Calu3 (cell line): ENCODE results near the gene NAAA. TPM values are rescaled to one million over a fixed set of nuclear protein-coding genes. Genes with fewer than 3 reads are reported as not detected.
A peak's percentile ranks its signal among the peaks of the same experiment; 100 is the strongest.

ENCODE experiments used
- BruUV-seq: library from RNA; stranded (reverse); fragments of 400-500 nt; replicated peaks from 2 replicates; lab custom pipeline; 2021; lab: Mats Ljungman, UMichigan
- CTCF ChIA-PET: fragments of 300-600 bp; sonication (Branson Sonifier 250); formaldehyde crosslinking; loops from one replicate; lab custom pipeline; 2022; ENCODE audit warnings: antibody characterized with exemption; lab: Charles Lee
- DNase-seq: peaks from one replicate; pipeline ENCODE4 v3.0.0; 2022
- H3K27ac Mint-ChIP-seq: one replicate; pipeline ENCODE4 v1.8.0; 2022; ENCODE audit warnings: mixed read lengths; ENCODE audit not compliant: unreplicated experiment
- H3K27me3 Mint-ChIP-seq: one replicate; pipeline ENCODE4 v1.8.0; 2022; ENCODE audit warnings: mixed read lengths; ENCODE audit not compliant: unreplicated experiment
- H3K36me3 Mint-ChIP-seq: one replicate; pipeline ENCODE4 v1.8.0; 2022; ENCODE audit warnings: mild to moderate bottlenecking, moderate library complexity, mixed read lengths; ENCODE audit not compliant: insufficient read depth, unreplicated experiment
- H3K4me1 Mint-ChIP-seq: one replicate; pipeline ENCODE4 v1.8.0; 2022; ENCODE audit warnings: mild to moderate bottlenecking, low read depth, mixed read lengths; ENCODE audit not compliant: unreplicated experiment
- H3K4me3 Mint-ChIP-seq: one replicate; pipeline ENCODE4 v1.8.0; 2022; ENCODE audit warnings: mild to moderate bottlenecking, low read depth, moderate library complexity, mixed read lengths; ENCODE audit not compliant: unreplicated experiment
- H3K9me3 Mint-ChIP-seq: one replicate; pipeline ENCODE4 v1.8.0; 2022; ENCODE audit warnings: low read depth, mixed read lengths; ENCODE audit not compliant: unreplicated experiment
- intact Hi-C: fragments of 100-400 bp; cut with micrococcal nuclease; formaldehyde crosslinking; loops from one replicate; pipeline ENCODE4 v1.10.0; 2022; ENCODE audit not compliant: unreplicated experiment
- total RNA-seq: library from RNA; stranded (reverse); gene quantifications from 2 replicates; pipeline ENCODE4 v1.2.3, GENCODE V29; 2022
- TF ChIP-seq, protein P1 (sequence below): fragments of 200-600 bp; IDR thresholded peaks from one replicate; pipeline ENCODE4 v1.8.0; 2022; ENCODE audit warnings: antibody characterized with exemption; ENCODE audit not compliant: unreplicated experiment

NAAA gene
- total RNA-seq, 1 experiment from 2014 or later, result 6.2 TPM

- H3K4me1 Mint-ChIP-seq, result no peaks in the 10 kb centered on the region
- intact Hi-C loops, result no loop called here
- H3K9me3 Mint-ChIP-seq, result no peaks in the 10 kb centered on the region
- TF ChIP-seq, protein P1, sequence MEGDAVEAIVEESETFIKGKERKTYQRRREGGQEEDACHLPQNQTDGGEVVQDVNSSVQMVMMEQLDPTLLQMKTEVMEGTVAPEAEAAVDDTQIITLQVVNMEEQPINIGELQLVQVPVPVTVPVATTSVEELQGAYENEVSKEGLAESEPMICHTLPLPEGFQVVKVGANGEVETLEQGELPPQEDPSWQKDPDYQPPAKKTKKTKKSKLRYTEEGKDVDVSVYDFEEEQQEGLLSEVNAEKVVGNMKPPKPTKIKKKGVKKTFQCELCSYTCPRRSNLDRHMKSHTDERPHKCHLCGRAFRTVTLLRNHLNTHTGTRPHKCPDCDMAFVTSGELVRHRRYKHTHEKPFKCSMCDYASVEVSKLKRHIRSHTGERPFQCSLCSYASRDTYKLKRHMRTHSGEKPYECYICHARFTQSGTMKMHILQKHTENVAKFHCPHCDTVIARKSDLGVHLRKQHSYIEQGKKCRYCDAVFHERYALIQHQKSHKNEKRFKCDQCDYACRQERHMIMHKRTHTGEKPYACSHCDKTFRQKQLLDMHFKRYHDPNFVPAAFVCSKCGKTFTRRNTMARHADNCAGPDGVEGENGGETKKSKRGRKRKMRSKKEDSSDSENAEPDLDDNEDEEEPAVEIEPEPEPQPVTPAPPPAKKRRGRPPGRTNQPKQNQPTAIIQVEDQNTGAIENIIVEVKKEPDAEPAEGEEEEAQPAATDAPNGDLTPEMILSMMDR, result peak; percentile 28
- H3K27me3 Mint-ChIP-seq, result peaks cover 2% of the 10 kb centered on the region
- no peak overlapping the region for H3K27ac Mint-ChIP-seq
- DNase-seq, result peak; percentile 12
- no TSS peak for BruUV-seq
- CTCF ChIA-PET, result interaction anchor here (0.9 to 1.2 kb wide), 3 partner anchors 14 to 191 kb away, joined by 3 to 4 read pairs (median 4); no protein-coding TSS in a partner anchor
- H3K4me3 Mint-ChIP-seq, result no peak overlapping the region
- no peaks in the 10 kb centered on the region for H3K36me3 Mint-ChIP-seq
Observed at GRCh38 chr4:75895744-75896314, 45.0 kb downstream of the NAAA start.

DNA sequence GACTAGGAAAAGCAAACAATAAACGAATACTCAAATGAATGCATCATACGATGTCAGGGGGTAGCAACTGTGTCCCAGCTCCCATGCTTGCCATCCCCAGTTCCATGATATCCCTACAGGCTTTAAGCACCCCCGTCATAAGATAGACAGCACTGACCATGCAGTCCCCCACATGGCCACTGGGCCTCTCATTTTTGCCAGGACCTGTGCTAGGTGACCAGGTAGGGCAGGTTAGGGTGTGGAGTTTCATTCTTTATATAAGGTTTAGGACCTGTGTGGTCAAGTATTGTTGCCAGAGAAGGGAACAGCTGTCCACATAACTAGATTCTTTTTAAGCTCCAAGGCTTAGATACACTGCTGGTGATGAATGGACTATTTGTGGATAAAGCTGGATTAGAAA lies 48.3 kb downstream of the NAAA start:
- intact Hi-C loops, result no loop called here
- Mint-ChIP-seq H3K27ac (no peak overlapping the region), H3K36me3 (no peaks in the 10 kb centered on the region), H3K4me3 (no peak overlapping the region), H3K27me3 (peaks cover 34% of the 10 kb centered on the region), H3K4me1 (no peaks in the 10 kb centered on the region), H3K9me3 (no peaks in the 10 kb centered on the region)
- CTCF ChIA-PET, result no interaction called here
- no TSS peak for BruUV-seq
- peak; percentile 27 for DNase-seq
- TF ChIP-seq, protein P1, result no peak

DNA sequence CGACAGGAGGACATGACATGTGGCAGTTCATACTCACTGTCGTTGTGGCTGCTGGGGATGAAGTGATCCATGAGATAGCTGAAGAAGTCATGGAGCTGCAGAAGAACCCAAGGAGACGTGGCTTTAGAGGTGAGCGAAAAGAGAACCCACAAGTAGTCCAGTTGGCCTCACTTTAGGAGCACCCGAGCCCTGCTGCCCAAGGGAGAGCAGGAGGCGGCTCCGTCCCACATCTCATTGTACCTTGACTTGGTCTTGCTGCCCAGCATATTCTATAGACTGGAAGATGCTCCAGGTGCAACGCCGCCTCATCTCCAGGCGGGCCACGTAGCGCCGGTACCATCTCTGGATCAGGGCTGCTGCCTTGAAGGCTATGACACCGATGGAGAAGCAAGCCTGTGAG lies 49.2 kb downstream of the NAAA start:
- BruUV-seq, result no TSS peak

DNA sequence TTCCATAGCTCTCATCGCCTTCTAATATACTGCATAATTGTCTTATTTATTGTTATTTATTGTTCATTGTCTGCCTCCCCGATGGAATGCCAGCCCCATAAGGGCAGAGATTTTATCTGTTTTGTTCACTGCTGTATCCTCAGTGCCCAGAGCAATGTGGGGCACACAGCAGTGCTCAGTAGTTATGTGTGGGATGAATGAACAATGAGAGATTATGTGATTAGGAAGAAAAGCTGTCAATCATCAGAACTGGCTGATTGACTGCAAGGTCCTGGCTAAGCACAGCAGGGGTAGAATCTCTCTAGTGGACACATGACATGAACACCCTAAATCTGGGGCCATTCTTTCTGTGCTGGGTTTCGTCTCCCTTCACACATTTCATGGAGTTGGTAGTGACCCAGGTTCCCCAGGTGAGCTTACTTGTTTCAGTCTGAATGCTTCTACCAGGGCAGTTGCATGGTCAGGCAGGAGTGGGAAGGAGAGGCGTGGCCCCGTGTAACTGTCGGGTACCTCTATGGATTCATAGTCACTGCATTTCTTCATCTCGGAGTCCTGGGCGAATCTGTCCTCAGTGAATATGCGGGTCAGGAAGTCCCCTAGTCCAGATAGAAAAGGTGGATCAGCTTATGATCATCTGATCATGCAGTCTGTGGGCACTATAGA lies 51.1 kb downstream of the NAAA start:
- BruUV-seq, result no TSS peak
- no peak for DNase-seq
- CTCF ChIA-PET, result interaction anchor here (0.6 to 0.7 kb wide), 2 partner anchors 23 to 210 kb away, joined by 4 to 5 read pairs; no protein-coding TSS in a partner anchor
- Mint-ChIP-seq H3K36me3 (no peaks in the 10 kb centered on the region), H3K27me3 (peaks cover 34% of the 10 kb centered on the region), H3K4me1 (no peaks in the 10 kb centered on the region), H3K27ac (no peak overlapping the region), H3K4me3 (no peak overlapping the region), H3K9me3 (no peaks in the 10 kb centered on the region)
- intact Hi-C loops, result no loop called here
- TF ChIP-seq, protein P1, result no peak

More for the DNA sequence above, 49.2 kb downstream of the NAAA start:
- H3K27ac Mint-ChIP-seq, result no peak overlapping the region
- DNase-seq, result no peak
- no peaks in the 10 kb centered on the region for H3K4me1 Mint-ChIP-seq
- intact Hi-C loops, result no loop called here
- H3K36me3 Mint-ChIP-seq, result no peaks in the 10 kb centered on the region
- peaks cover 34% of the 10 kb centered on the region for H3K27me3 Mint-ChIP-seq
- H3K9me3 Mint-ChIP-seq, result no peaks in the 10 kb centered on the region
- CTCF ChIA-PET, result no interaction called here
- H3K4me3 Mint-ChIP-seq, result no peak overlapping the region
- TF ChIP-seq, protein P1, result no peak
